Activated CD8-positive, alpha-beta memory T cell treated with anti-CD3 and anti-CD28 coated beads for 24 hours (primary cell): ENCODE measurements around the gene C3orf85.
"Not testable (repeated sequence)": the region's sequence is repeated elsewhere in the genome, so short reads cannot be mapped to it uniquely, and the experiment has no call there.

Source experiments
- DNase-seq: peaks from one replicate; pipeline ENCODE4 v3.0.0-alpha.2; 2020

The C3orf85 gene

GRCh38 chr3:109136523-109136922 lies at the start of gene C3orf85:
Gene C3orf85, plus strand, starts transcription at chr3:109136719. Its CDS starts 129 bp downstream, at chr3:109136848.
- DNase-seq, result no peak

GRCh38 chr3:109089265-109089664 lies 47.3 kb upstream of the C3orf85 start:
- no peak for DNase-seq

GRCh38 chr3:109091846-109092245 lies 44.7 kb upstream of the C3orf85 start:
- no peak for DNase-seq

- no peak for DNase-seq
Observed at GRCh38 chr3:109093561-109093960, 43.0 kb upstream of the C3orf85 start.

- DNase-seq, result no peak
Observed at GRCh38 chr3:109095166-109095565, 41.4 kb upstream of the C3orf85 start.

- DNase-seq, result no peak
Observed at GRCh38 chr3:109098079-109098644, 38.4 kb upstream of the C3orf85 start.

- DNase-seq, result no peak
Observed at GRCh38 chr3:109109574-109109973, 26.9 kb upstream of the C3orf85 start.

GRCh38 chr3:109112946-109113760 lies 23.4 kb upstream of the C3orf85 start:
- DNase-seq, result no peak

GRCh38 chr3:109114746-109115145 lies 21.8 kb upstream of the C3orf85 start:
- DNase-seq, result no peak

GRCh38 chr3:109115451-109115850 lies 21.1 kb upstream of the C3orf85 start:
- DNase-seq, result no peak

- no peak for DNase-seq
Observed at GRCh38 chr3:109116031-109116430, 20.5 kb upstream of the C3orf85 start.

GRCh38 chr3:109117939-109118338 lies 18.6 kb upstream of the C3orf85 start, which contains the start of gene MORC1:
Gene MORC1, minus strand, starts transcription at chr3:109118134. Its CDS starts 75 bp downstream, at chr3:109118059.
- no peak for DNase-seq

GRCh38 chr3:109118584-109118983 lies 17.9 kb upstream of the C3orf85 start:
- no peak for DNase-seq

- DNase-seq, result no peak
Observed at GRCh38 chr3:109122690-109123089, 13.8 kb upstream of the C3orf85 start.

GRCh38 chr3:109125902-109126301 lies 10.6 kb upstream of the C3orf85 start:
- no peak for DNase-seq

GRCh38 chr3:109127553-109127952 lies 9.0 kb upstream of the C3orf85 start:
- DNase-seq, result no peak

GRCh38 chr3:109131276-109131675 lies 5.2 kb upstream of the C3orf85 start:
- no peak for DNase-seq

- no peak for DNase-seq
Observed at GRCh38 chr3:109132801-109133473, 3.6 kb upstream of the C3orf85 start.

- not testable (repeated sequence) for DNase-seq
Observed at GRCh38 chr3:109133474-109133816, 3.1 kb upstream of the C3orf85 start.

GRCh38 chr3:109137761-109138160 lies 1.2 kb downstream of the C3orf85 start:
- DNase-seq, result no peak

- no peak for DNase-seq
Observed at GRCh38 chr3:109140318-109140717, 3.8 kb downstream of the C3orf85 start.

GRCh38 chr3:109143646-109144045 lies 7.1 kb downstream of the C3orf85 start:
- no peak for DNase-seq

GRCh38 chr3:109149078-109149477 lies 12.6 kb downstream of the C3orf85 start:
- no peak for DNase-seq

GRCh38 chr3:109152320-109152719 lies 15.8 kb downstream of the C3orf85 start:
- no peak for DNase-seq
